Left renal pelvis (tissue), 4 donors: ENCODE data around the gene VRK1. TPM values are rescaled to one million over a fixed set of nuclear protein-coding genes. Genes with fewer than 3 reads are reported as not detected.

Experiments used
- DNase-seq, 4 donors: peaks; one replicate each; pipeline ENCODE4 v3.0.0-alpha.2; 2013; ENCODE audit warnings: low read depth in 4 of 4, low spot score in 3 of 4
- polyA plus RNA-seq, 4 donors: library from polyadenylated mRNA; unstranded; fragments of 120-200 nt; gene quantifications; one replicate each; pipeline ENCODE4 v1.2.1, GENCODE V29; 2013; ENCODE audit not compliant: insufficient read length in 4 of 4

The VRK1 gene
- polyA plus RNA-seq, 4 donors = 16.0 to 28.9 (median 25.6) TPM

DNA sequence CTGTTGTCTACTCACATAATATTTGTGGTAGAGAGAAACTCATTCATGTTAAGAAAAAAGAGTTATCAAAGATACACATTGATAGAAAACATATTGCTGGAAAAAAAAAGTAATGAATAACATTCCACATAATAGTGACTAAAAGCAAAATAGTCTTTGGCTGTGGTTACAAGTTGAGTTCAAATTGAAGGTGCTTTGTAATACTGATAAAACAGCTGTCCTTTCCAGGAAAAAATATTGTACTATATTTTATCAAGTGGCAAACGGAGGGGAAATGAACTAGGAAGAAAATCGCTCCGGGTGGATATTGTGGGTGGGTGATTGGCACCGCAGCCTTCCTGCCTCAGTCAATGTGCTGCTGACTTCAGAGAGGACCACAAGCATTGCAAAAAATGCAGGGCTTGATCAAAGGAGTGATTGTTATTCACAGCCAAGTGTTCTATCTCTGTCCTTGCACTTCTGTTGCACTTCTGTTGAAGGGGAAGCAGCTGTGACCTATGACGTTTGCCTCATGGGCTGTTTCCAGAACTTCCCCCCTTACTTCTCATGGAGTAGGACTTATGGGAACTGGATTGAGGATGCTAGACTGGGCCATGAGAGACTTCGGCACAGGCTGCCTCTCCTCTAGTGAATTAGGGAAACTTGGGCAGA, 114.4 kb downstream of the VRK1 start:
- no peak for DNase-seq

DNA sequence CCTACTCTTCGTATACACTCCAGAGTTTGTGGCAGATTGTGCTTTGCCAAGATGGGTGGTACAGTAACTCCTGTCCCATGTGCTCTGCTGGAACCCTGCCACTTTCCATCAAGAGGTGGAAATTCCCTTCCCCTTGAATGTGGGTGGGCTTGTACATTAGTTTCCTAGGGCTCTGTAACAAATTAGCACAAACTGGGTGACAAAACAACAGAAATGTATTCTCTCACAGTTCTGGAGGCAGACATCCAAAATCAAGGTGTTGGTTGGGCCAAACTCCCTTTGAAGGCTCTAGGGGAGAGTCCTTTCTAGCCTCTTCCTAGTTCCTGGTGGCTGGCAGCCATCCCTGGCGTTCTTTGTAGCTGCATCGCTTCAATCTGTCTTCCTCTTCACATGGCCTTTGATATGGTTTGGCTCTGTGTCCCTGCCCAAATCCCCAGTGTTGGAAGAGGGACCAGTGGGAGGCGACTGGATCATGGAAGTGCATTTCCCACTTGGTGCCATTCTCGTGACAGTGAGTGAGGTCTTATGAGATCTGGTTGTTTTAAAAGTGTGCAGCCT, 117.5 kb downstream of the VRK1 start:
- DNase-seq = no peak

GRCh38 chr14:96915478-96915877, 118.3 kb downstream of the VRK1 start:
- no peak for DNase-seq

DNA sequence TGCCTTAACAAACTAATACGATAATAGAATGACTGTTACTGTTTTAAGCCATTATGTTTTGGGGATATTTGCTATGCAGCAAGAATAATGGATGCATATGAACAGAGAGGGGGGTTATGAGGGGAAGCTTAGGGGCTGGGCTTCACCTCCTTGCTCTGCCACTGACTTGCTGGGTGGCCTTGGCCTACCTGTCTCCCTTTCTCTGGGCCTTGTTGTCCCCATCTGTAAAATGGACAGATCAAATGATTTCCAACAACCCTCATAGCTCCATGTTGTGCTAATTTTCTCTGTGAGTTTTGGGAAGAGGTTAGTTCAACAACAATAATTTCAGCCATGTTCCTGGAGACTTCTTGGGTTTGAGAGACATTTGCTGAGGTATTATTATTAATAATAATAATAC, 119.6 kb downstream of the VRK1 start:
- no peak for DNase-seq

DNA sequence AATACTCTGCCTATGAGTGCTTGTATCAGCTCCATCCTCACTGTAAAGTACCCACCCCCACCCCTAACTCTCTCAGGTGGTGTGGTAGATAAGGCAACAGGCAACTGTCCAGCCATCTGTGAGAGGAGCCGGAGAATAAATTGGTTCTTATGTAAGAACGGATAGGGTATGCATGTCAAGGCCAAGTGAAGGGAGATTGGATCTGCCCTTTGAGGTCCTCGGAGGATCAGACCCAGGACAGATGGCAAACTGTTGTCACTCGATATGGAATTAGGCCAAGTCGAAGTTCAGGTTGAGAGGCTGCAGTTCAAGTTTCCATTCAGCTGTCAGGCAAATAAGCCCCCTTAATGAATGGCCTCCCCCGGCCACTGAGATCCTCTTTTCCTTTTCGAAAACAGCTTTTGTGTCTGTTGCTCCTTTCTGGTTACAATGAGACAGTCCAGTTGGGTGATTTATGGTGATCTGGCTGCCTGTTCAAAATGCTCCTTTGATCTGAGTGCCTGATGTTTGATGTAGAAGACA, 120.3 kb downstream of the VRK1 start:
- DNase-seq = peak; percentile 16 to 61 (median 28)

DNA sequence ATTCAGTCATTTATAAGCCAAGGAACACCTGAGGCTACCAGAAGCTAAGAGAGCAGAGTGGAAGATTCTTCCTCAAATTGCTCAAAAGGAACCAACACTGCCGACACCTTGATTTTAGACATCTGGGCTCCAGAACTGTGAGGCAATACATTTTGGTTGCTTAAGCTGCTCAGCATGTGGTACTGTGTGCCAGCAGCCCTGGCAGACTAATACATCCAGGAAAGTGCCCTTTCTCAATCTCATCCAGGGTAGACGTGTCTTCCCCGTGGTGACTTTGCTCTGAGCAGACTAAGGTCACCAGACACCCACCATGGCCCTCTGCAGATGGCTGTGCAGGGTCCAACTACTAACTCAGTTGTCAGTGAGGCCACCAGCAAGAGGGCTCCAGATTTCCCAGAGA, 122.8 kb downstream of the VRK1 start:
- no peak for DNase-seq

DNA sequence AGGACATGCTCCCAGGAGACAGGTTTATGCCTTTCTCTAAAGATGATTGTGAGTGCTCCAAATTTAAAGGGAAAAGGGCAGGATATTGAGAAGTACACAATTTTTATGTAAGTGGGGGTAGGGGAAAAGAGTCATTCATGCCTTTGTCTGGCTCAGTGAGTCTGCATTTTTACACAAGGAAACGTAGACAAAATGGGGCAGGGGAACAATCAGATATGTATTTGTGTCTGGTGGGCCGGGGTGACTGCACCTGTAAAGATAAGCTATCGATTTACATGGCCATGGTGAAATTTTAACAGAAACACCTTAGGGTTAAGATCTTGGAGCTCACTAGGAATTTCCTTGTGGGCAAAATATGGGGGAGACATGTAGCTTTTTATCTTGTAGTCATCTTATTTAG, 123.6 kb downstream of the VRK1 start:
- no peak for DNase-seq

GRCh38 chr14:96922986-96923385, 125.8 kb downstream of the VRK1 start:
- no peak for DNase-seq

DNA sequence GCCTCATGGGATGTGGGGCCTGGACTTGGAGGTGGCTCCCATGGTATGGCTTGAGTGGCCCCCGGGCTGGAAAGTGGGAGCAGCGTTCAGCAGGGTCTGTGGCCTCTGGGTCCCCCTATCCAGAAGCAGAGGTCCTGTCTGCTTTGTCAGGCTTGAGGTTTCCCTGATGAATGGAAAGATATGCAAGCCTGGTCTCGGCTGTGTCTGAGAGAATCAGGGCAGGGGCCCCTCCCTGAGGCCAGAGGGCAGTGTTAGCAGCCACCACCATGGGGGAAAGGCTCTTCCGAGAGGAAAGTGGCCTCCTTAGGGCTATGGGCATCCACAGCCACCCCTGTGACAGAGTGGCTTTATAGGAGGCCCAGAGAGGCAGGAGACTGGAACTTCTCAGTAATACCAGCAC, 128.2 kb downstream of the VRK1 start:
- no peak for DNase-seq

DNA sequence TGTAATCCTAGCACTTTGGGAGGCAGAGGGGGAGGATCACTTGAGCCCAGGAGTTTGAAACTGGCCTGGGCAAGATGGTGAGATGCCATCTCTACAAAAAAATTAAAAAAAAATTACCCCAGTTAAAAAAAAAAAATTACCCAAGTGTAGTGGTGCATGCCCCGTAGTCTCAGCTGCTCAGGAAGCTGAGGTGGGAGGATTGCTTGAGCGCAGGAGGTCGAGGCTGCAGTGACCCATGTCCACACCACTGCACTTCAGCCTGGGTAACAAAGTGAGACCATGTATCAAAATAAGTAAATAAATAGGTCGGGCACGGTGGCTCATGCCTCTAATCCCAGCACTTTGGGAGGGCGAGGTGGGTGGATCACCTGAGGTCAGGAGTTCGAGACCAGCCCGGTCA, 128.8 kb downstream of the VRK1 start:
- DNase-seq = peak in 2 of 4 donors; percentile 12 to 21

DNA sequence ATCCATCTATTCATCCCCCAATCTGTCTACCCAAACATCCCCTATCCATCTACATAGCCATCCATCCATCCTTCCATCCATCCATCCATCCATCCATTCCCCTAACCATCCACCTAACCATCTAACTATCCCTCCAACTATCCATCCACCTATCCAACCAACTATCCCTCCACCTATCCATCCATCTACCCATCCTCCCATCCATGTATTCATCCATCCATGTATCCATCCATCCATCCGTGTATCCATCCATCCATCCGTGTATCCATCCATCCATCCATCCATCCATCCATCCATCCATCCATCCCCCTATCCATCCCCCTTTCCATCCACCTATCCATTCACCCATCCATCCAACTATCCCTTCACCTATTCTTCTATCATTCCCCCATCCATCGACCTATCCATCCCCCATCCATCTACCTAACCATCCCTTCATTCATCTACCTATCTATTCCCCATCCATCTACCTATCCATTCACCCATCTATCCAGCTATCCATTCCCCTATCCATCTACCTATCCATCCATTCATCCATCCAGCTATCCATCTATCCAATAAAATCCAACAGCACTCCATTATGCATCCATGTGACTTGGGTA, 131.7 kb downstream of the VRK1 start:
- no peak for DNase-seq

DNA sequence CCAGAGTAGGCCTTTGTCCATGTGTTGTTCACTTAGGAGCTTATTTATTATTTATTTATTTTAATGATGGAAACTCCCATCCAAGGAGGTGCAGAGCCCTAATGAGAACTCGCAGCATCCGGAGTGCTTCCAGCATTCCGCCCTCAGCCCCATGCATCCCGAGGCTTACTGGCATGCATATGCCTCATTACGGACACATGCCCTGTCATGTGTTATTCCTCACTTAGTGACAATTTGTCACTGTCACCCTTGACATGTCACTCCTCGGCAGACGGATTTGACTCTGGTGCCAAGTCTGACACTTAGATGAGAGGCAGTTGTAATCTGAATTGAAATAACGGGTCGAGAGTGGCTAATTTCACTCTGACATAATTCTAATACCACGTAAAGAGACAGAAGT, 132.8 kb downstream of the VRK1 start:
- DNase-seq = no peak

DNA sequence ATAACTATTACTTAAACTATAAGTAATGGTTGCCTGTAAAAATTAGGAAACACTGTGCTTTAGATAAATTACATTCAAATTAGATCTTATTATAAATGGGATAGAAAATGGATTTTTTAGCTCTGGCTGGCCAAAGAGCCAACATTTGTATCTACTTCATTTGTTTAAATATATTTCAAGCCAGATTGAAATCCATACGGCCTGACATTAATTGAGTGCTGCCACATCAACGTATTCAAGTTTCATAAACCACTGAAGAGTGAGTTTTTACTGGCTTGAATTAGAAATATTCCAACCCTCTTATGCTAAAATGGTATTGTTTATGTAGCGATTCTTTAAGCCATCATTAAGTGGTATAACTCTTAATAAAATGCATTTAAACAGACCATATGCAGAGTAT, 133.3 kb downstream of the VRK1 start:
- no peak for DNase-seq
